Brain pericyte (primary cell): ENCODE measurements around the gene MYLK4.

Experiments used
- DNase-seq: peaks from one replicate; pipeline ENCODE4 v3.0.0-alpha.2; 2012; ENCODE audit warnings: low read depth, low spot score

MYLK4 gene

GRCh38 chr6:2633736-2634135 is 117.0 kb downstream of the MYLK4 start:
- DNase-seq, result no peak

- DNase-seq, result peak; percentile 53
Measured at GRCh38 chr6:2632976-2633584, 117.6 kb downstream of the MYLK4 start.

GRCh38 chr6:2632368-2632767 is 118.4 kb downstream of the MYLK4 start:
- no peak for DNase-seq

- DNase-seq, result peak; percentile 93
Measured at GRCh38 chr6:2630891-2631571, 119.7 kb downstream of the MYLK4 start.

GRCh38 chr6:2630359-2630758 is 120.4 kb downstream of the MYLK4 start:
- peak; percentile 96 for DNase-seq

GRCh38 chr6:2626401-2626800 is 124.3 kb downstream of the MYLK4 start:
- no peak for DNase-seq

GRCh38 chr6:2625581-2625980 is 125.1 kb downstream of the MYLK4 start:
- no peak for DNase-seq

- DNase-seq, result no peak
Measured at GRCh38 chr6:2624177-2624576, 126.5 kb downstream of the MYLK4 start.

- no peak for DNase-seq
Measured at GRCh38 chr6:2623295-2623694, 127.4 kb downstream of the MYLK4 start.

GRCh38 chr6:2622671-2623070 is 128.1 kb downstream of the MYLK4 start:
- DNase-seq, result no peak

- DNase-seq, result no peak
Measured at GRCh38 chr6:2619651-2620050, 131.1 kb downstream of the MYLK4 start.

GRCh38 chr6:2617729-2618128 is 133.0 kb downstream of the MYLK4 start:
- no peak for DNase-seq

GRCh38 chr6:2616811-2617210 is 133.9 kb downstream of the MYLK4 start:
- DNase-seq, result peak; percentile 26

- no peak for DNase-seq
Measured at GRCh38 chr6:2615251-2615650, 135.5 kb downstream of the MYLK4 start.

GRCh38 chr6:2614846-2615245 is 135.9 kb downstream of the MYLK4 start:
- DNase-seq, result no peak

GRCh38 chr6:2614155-2614554 is 136.6 kb downstream of the MYLK4 start:
- no peak for DNase-seq
